Osteocyte (in vitro differentiated cells): ENCODE measurements around the gene SLC25A52. TPM values are rescaled to one million over a fixed set of nuclear protein-coding genes. Genes with fewer than 3 reads are reported as not detected.

ENCODE experiments used
- DNase-seq: peaks from one replicate; pipeline ENCODE4 v3.0.0; 2021; ENCODE audit warnings: mixed read lengths; ENCODE audit not compliant: unreplicated experiment; ENCODE audit errors: extremely low spot score
- H3K27ac Mint-ChIP-seq: one replicate; pipeline ENCODE4 v1.8.0; 2021; ENCODE audit warnings: mild to moderate bottlenecking, mixed read lengths; ENCODE audit not compliant: unreplicated experiment
- H3K27me3 Mint-ChIP-seq: one replicate; pipeline ENCODE4 v1.8.0; 2021; ENCODE audit warnings: mixed read lengths; ENCODE audit not compliant: unreplicated experiment
- H3K36me3 Mint-ChIP-seq: one replicate; pipeline ENCODE4 v1.8.0; 2021; ENCODE audit warnings: mixed read lengths; ENCODE audit not compliant: unreplicated experiment
- H3K4me1 Mint-ChIP-seq: one replicate; pipeline ENCODE4 v1.8.0; 2021; ENCODE audit warnings: mixed read lengths; ENCODE audit not compliant: unreplicated experiment
- H3K4me3 Mint-ChIP-seq: one replicate; pipeline ENCODE4 v1.8.0; 2021; ENCODE audit warnings: mild to moderate bottlenecking, moderate library complexity, mixed read lengths; ENCODE audit not compliant: unreplicated experiment
- H3K9me3 Mint-ChIP-seq: one replicate; pipeline ENCODE4 v1.8.0; 2021; ENCODE audit warnings: mixed read lengths; ENCODE audit not compliant: unreplicated experiment
- total RNA-seq: library from RNA; stranded (reverse); gene quantifications from 2 replicates; pipeline ENCODE4 v1.2.1, GENCODE V29; 2021
- TF ChIP-seq, protein P1 (sequence below): fragments of 200-600 bp; sonication (generic); IDR thresholded peaks from 2 replicates; pipeline ENCODE4 v1.5.0; 2021; ENCODE audit warnings: antibody characterized with exemption, mild to moderate bottlenecking, moderate library complexity

The SLC25A52 gene
- total RNA-seq, 1 donor from 2014 or later: not detected

DNA sequence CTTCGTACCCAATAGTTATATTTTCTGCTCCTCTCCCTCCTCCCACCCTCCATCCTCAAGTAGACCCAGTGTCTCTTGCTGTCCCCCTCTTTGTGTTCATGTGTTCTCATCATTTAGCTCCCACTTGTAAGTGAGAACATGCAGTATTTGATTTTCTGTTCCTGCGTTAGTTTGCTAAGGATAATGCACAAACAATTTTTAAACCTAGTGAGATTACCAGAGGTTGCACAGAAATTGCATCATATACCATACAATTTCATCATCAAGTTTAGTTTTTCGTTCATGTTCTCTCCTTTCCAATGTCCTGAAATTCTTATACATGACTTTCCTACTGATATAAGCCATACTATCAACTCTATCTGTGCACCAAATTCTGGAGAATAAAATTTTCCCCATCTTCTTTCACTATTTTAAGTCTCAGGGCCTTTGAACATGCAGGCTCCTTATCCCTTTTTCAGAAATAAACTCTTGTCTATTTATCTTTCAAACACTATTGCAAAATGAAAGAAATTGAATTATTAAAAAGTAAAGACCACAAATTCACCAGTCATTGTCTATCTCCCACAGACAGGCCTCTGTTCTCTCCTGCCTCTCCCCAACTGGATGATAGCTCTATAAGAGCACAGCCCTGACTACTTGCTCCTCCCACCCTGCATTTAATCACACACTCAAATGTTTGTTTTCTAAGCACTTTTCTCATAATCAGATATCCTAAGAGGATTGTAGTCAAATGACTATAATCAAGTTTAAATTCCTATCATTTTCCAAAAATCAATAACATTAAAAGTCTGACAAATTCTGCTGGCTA lies 49.1 kb downstream of the SLC25A52 start:
- no peak for DNase-seq
- Mint-ChIP-seq H3K4me1 (no peaks in the 10 kb centered on the region), H3K4me3 (no peak overlapping the region), H3K36me3 (no peaks in the 10 kb centered on the region), H3K9me3 (no peaks in the 10 kb centered on the region), H3K27ac (no peak overlapping the region), H3K27me3 (no peaks in the 10 kb centered on the region)
- TF ChIP-seq, protein P1, sequence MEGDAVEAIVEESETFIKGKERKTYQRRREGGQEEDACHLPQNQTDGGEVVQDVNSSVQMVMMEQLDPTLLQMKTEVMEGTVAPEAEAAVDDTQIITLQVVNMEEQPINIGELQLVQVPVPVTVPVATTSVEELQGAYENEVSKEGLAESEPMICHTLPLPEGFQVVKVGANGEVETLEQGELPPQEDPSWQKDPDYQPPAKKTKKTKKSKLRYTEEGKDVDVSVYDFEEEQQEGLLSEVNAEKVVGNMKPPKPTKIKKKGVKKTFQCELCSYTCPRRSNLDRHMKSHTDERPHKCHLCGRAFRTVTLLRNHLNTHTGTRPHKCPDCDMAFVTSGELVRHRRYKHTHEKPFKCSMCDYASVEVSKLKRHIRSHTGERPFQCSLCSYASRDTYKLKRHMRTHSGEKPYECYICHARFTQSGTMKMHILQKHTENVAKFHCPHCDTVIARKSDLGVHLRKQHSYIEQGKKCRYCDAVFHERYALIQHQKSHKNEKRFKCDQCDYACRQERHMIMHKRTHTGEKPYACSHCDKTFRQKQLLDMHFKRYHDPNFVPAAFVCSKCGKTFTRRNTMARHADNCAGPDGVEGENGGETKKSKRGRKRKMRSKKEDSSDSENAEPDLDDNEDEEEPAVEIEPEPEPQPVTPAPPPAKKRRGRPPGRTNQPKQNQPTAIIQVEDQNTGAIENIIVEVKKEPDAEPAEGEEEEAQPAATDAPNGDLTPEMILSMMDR: no peak

DNA sequence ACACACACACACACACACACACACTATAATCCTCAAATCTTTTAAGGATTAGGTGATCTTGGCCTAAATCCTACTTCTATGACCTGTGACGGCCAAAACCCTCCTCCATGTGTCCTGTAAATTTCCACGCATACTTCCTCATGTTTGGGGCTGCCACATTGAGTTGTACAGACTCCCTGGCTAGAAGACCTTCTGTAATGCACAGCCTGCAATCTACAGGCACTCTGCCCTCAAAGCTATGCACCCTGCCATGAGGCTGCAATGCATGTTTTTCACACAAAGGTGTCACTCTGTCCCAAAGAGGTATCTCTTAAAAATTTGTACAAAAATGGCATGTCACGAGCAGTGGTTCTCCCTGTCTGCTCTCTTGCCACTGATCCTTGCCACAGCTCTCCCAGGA lies 49.9 kb downstream of the SLC25A52 start:
- DNase-seq: no peak
- TF ChIP-seq, protein P1: no peak

More for the DNA sequence above, 49.9 kb downstream of the SLC25A52 start:
- H3K27me3 Mint-ChIP-seq: no peaks in the 10 kb centered on the region
- H3K4me1 Mint-ChIP-seq: no peaks in the 10 kb centered on the region
- H3K36me3 Mint-ChIP-seq: no peaks in the 10 kb centered on the region
- H3K27ac Mint-ChIP-seq: no peak overlapping the region
- no peak overlapping the region for H3K4me3 Mint-ChIP-seq
- no peaks in the 10 kb centered on the region for H3K9me3 Mint-ChIP-seq

Other genes with a start within 250 kb of the SLC25A52 start
- gene TTR, start 169.0 kb downstream of the SLC25A52 start, total RNA-seq: 11.2 and 14.8 TPM in 2 replicates
- 13.9 and 14.4 TPM in 2 replicates for gene B4GALT6, start 76.3 kb downstream of the SLC25A52 start, total RNA-seq
- gene TRAPPC8, start 182.2 kb upstream of the SLC25A52 start, total RNA-seq: 39.1 and 40.7 TPM in 2 replicates